ENCODE data around the gene SLC44A1. TPM values are rescaled to one million over a fixed set of nuclear protein-coding genes. Genes with fewer than 3 reads are reported as not detected.

Gene SLC44A1
- total and polyA plus RNA-seq, 2 of the 13 experiments (the other 11 are each of a cell fraction or from before 2014, with no cell fraction given): 21.4 to 40.8 TPM

GRCh38 chr9:105284463-105284862 is 40.0 kb downstream of the SLC44A1 start:
- no peak for DNase-seq (ENCODE audit: low spot score)
- Histone ChIP-seq H3K27ac (ENCODE audit: extremely low read length, insufficient read depth, low read length) (no peak overlapping the region), H3K27me3 (ENCODE audit: control insufficient read depth in 1 of 2, insufficient read depth in 2 of 2, low read length in 2 of 2) (no peaks in the 10 kb centered on the region), H3K9ac (ENCODE audit: insufficient read depth, low read depth, low read length) (no peak overlapping the region), H4K20me1 (ENCODE audit: insufficient read depth, low read length) (no peaks in the 10 kb centered on the region), H3K79me2 (ENCODE audit: insufficient read depth, low read length) (peaks cover 41% of the 10 kb centered on the region), H3K4me3 (replicated peaks in 1 of 3; ENCODE audit: insufficient read depth in 1 of 3, low read depth in 2 of 3, low read length in 3 of 3) (no peak overlapping the region), H3K36me3 (replicated peaks in 1 of 2; ENCODE audit: control insufficient read depth in 1 of 2, insufficient read depth in 2 of 2, low read length in 2 of 2) (no peaks in the 10 kb centered on the region), H3K4me1 (ENCODE audit: insufficient read depth, low read length) (peaks cover 39% of the 10 kb centered on the region), H3K4me2 (ENCODE audit: low read depth, low read length) (no peak overlapping the region), H3K9me3 (ENCODE audit: low read length) (no peaks in the 10 kb centered on the region), H2AFZ (ENCODE audit: low read length) (no peak overlapping the region)
- POLR2A ChIA-PET: interaction anchor here (0.7 kb wide), 1 partner anchor 284 kb away, joined by 3 read pairs; no protein-coding TSS in a partner anchor
- BruUV-seq (replicated peaks): no TSS peak
- TF ChIP-seq, protein P1, sequence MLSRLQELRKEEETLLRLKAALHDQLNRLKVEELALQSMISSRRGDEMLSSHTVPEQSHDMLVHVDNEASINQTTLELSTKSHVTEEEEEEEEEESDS (CRISPR knock-in tag; IDR thresholded peaks at IDR 0.05; ENCODE audit: borderline replicate concordance): no peak
- no peak for TF ChIP-seq ZNF510 (CRISPR knock-in tag; IDR thresholded peaks at IDR 0.05; ENCODE audit: low read depth)
- TF ChIP-seq ZFP41 (CRISPR knock-in tag; IDR thresholded peaks at IDR 0.05; ENCODE audit: borderline replicate concordance): no peak
- no peak for TF ChIP-seq ETV6 (CRISPR knock-in tag; conservative IDR thresholded peaks at IDR 0.05)
- TF ChIP-seq MXI1 (IDR thresholded peaks at IDR 0.05; ENCODE audit: borderline replicate concordance, low read depth, low read length): no peak
- TF ChIP-seq ZNF10 (CRISPR knock-in tag; IDR thresholded peaks at IDR 0.05; ENCODE audit: borderline replicate concordance, low read depth): no peak
- no peak for TF ChIP-seq SETDB1 (CRISPR knock-in tag; IDR thresholded peaks at IDR 0.05; ENCODE audit: borderline replicate concordance)
- TF ChIP-seq GATA4 (IDR thresholded peaks at IDR 0.05; ENCODE audit: borderline replicate concordance, low read depth): no peak
- no peak for TF ChIP-seq HMGA1 (CRISPR knock-in tag; conservative IDR thresholded peaks at IDR 0.05)
- intact Hi-C loops (cut with micrococcal nuclease; ENCODE audit: unreplicated experiment) (no loop called here), in situ Hi-C loops (cut with HindIII; ENCODE audit: extremely low pct_ligation_motif_present, low pct_unique_long_range_greater_than_20kb) (no loop called here)
- WGBS (ENCODE audit: low lambda C conversion rate): 94% methylated on average over 2 of the region's 2 CpGs
- no peak for FAIRE-seq
- no peak for ATAC-seq
- CTCF ChIA-PET (ENCODE audit: low intra/inter-chr PET ratio, low total read pairs): no interaction called here

- FAIRE-seq: no peak
- POLR2A ChIA-PET: interaction anchor here (1.3 to 1.4 kb wide), 2 partner anchors 34 to 45 kb away, joined by 4 to 5 read pairs; no protein-coding TSS in a partner anchor
- Histone ChIP-seq H3K4me3 (replicated peaks in 1 of 3; ENCODE audit: insufficient read depth in 1 of 3, low read depth in 2 of 3, low read length in 3 of 3) (no peak overlapping the region), H3K27ac (ENCODE audit: extremely low read length, insufficient read depth, low read length) (no peak overlapping the region), H2AFZ (ENCODE audit: low read length) (no peak overlapping the region), H4K20me1 (ENCODE audit: insufficient read depth, low read length) (no peaks in the 10 kb centered on the region), H3K9ac (ENCODE audit: insufficient read depth, low read depth, low read length) (no peak overlapping the region), H3K27me3 (ENCODE audit: control insufficient read depth in 1 of 2, insufficient read depth in 2 of 2, low read length in 2 of 2) (no peaks in the 10 kb centered on the region), H3K4me1 (ENCODE audit: insufficient read depth, low read length) (peaks cover 55% of the 10 kb centered on the region), H3K4me2 (ENCODE audit: low read depth, low read length) (no peak overlapping the region), H3K79me2 (ENCODE audit: insufficient read depth, low read length) (peaks cover 35% of the 10 kb centered on the region), H3K36me3 (replicated peaks in 1 of 2; ENCODE audit: control insufficient read depth in 1 of 2, insufficient read depth in 2 of 2, low read length in 2 of 2) (no peaks in the 10 kb centered on the region), H3K9me3 (ENCODE audit: low read length) (no peaks in the 10 kb centered on the region)
- no peak for ATAC-seq
- TF ChIP-seq ZNF121 (CRISPR knock-in tag; IDR thresholded peaks at IDR 0.05): no peak
- TF ChIP-seq ZNF629 (CRISPR knock-in tag; conservative IDR thresholded peaks at IDR 0.05): peak; percentile 82
- WGBS (ENCODE audit: low lambda C conversion rate): 97% methylated on average over 4 of the region's 4 CpGs
- BruUV-seq (replicated peaks): no TSS peak
- intact Hi-C loops (cut with micrococcal nuclease; ENCODE audit: unreplicated experiment) (no loop called here), in situ Hi-C loops (cut with HindIII; ENCODE audit: extremely low pct_ligation_motif_present, low pct_unique_long_range_greater_than_20kb) (no loop called here)
- CTCF ChIA-PET (ENCODE audit: low intra/inter-chr PET ratio, low total read pairs): no interaction called here
- no peak for DNase-seq (ENCODE audit: low spot score)
Observed at GRCh38 chr9:105286098-105286497, 41.6 kb downstream of the SLC44A1 start.
